Natural killer cell treated with Interleukin-12 subunit alpha and Interleukin-12 subunit beta and Interleukin-15 and Interleukin-18, amount 100 ng/mL, for 72 hours (primary cell): ENCODE measurements around the gene GALNT9. TPM values are rescaled to one million over a fixed set of nuclear protein-coding genes. Genes with fewer than 3 reads are reported as not detected.

Source experiments
- ATAC-seq, 2 donors: fragments of 150-1000 bp; cut with Tn5 transposase in 1 of 2; sonication (Bioruptor Pico), chemical (Tn5 transposase) in 1 of 2; 2 replicates each; pipeline ENCODE4 v1.10.0; 2021
- DNase-seq: peaks from one replicate; pipeline ENCODE4 v3.0.0; 2022; ENCODE audit warnings: low spot score
- H3K27ac Mint-ChIP-seq, 2 donors: 1 replicate in 1 of 2; 2 replicates in 1 of 2; pipeline ENCODE4 v1.8.0; 2022; ENCODE audit warnings: mixed read lengths in 2 of 2, mild to moderate bottlenecking in 1 of 2, moderate library complexity in 1 of 2
- H3K27me3 Mint-ChIP-seq, 2 donors: 1 replicate in 1 of 2; 2 replicates in 1 of 2; pipeline ENCODE4 v1.8.0; 2022; ENCODE audit warnings: mixed read lengths in 2 of 2
- H3K36me3 Mint-ChIP-seq: one replicate; pipeline ENCODE4 v1.8.0; 2022; ENCODE audit warnings: mixed read lengths
- H3K4me1 Mint-ChIP-seq, 2 donors: 1 replicate in 1 of 2; 2 replicates in 1 of 2; pipeline ENCODE4 v1.8.0; 2022; ENCODE audit warnings: low read depth in 2 of 2, mixed read lengths in 2 of 2, mild to moderate bottlenecking in 1 of 2
- H3K4me3 Mint-ChIP-seq: one replicate; pipeline ENCODE4 v1.8.0; 2022; ENCODE audit warnings: mixed read lengths
- H3K9me3 Mint-ChIP-seq: 2 replicates; pipeline ENCODE4 v1.8.0; 2022; ENCODE audit warnings: mixed read lengths
- total RNA-seq, 2 donors: library from RNA; stranded (reverse); gene quantifications; one replicate each; pipeline ENCODE4 v1.2.3, GENCODE V29; 2022

The GALNT9 gene
- total RNA-seq, 2 donors from 2014 or later = not detected

- Mint-ChIP-seq H3K27me3 (peaks cover 0 to 6% of the 10 kb centered on the region in 2 donors), H3K27ac (no peak overlapping the region), H3K9me3 (no peaks in the 10 kb centered on the region), H3K4me3 (no peak overlapping the region), H3K4me1 (peaks cover 6 to 8% of the 10 kb centered on the region in 2 donors), H3K36me3 (peaks cover 5% of the 10 kb centered on the region)
- ATAC-seq (no peak), DNase-seq (peak; percentile 22)
Measured at GRCh38 chr12:132181570-132182200, 147.7 kb downstream of the GALNT9 start.

GRCh38 chr12:132180648-132181546 is 148.5 kb downstream of the GALNT9 start:
- Mint-ChIP-seq H3K36me3 (peaks cover 3% of the 10 kb centered on the region), H3K9me3 (no peaks in the 10 kb centered on the region), H3K27ac (no peak overlapping the region), H3K4me1 (peaks cover 4 to 5% of the 10 kb centered on the region in 2 donors), H3K27me3 (peaks cover 0 to 6% of the 10 kb centered on the region in 2 donors), H3K4me3 (no peak overlapping the region)
- peak in 1 of 2 donors; percentile 21 for ATAC-seq
- peak; percentile 37 for DNase-seq

GRCh38 chr12:132179431-132180362 is 149.7 kb downstream of the GALNT9 start:
- Mint-ChIP-seq H3K27ac (no peak overlapping the region), H3K27me3 (peaks cover 0 to 6% of the 10 kb centered on the region in 2 donors), H3K36me3 (no peaks in the 10 kb centered on the region), H3K4me3 (no peak overlapping the region), H3K9me3 (no peaks in the 10 kb centered on the region), H3K4me1 (no peaks in the 10 kb centered on the region)
- peak; percentile 40 for DNase-seq
- no peak for ATAC-seq

- Mint-ChIP-seq H3K36me3 (no peaks in the 10 kb centered on the region), H3K27me3 (peaks cover 0 to 6% of the 10 kb centered on the region in 2 donors), H3K4me3 (no peak overlapping the region), H3K27ac (no peak overlapping the region), H3K4me1 (no peaks in the 10 kb centered on the region), H3K9me3 (no peaks in the 10 kb centered on the region)
- ATAC-seq (peak in 1 of 2 donors; percentile 36), DNase-seq (peak; percentile 34)
Measured at GRCh38 chr12:132178801-132179401, 150.5 kb downstream of the GALNT9 start.

GRCh38 chr12:132178316-132178715 is 151.1 kb downstream of the GALNT9 start:
- DNase-seq = no peak
- Mint-ChIP-seq H3K27me3 (peaks cover 0 to 6% of the 10 kb centered on the region in 2 donors), H3K36me3 (no peaks in the 10 kb centered on the region), H3K4me1 (no peaks in the 10 kb centered on the region), H3K27ac (no peak overlapping the region), H3K4me3 (no peak overlapping the region), H3K9me3 (no peaks in the 10 kb centered on the region)
- no peak for ATAC-seq

GRCh38 chr12:132176920-132177551 is 152.4 kb downstream of the GALNT9 start:
- no peaks in the 10 kb centered on the region for H3K36me3 Mint-ChIP-seq
- no peaks in the 10 kb centered on the region for H3K9me3 Mint-ChIP-seq
- H3K27ac Mint-ChIP-seq = no peak overlapping the region
- peak; percentile 55 for DNase-seq
- no peak overlapping the region for H3K4me3 Mint-ChIP-seq
- no peak for ATAC-seq
- H3K4me1 Mint-ChIP-seq = no peaks in the 10 kb centered on the region
- peaks cover 0 to 11% of the 10 kb centered on the region in 2 donors for H3K27me3 Mint-ChIP-seq

GRCh38 chr12:132176385-132176919 is 152.9 kb downstream of the GALNT9 start:
- no peaks in the 10 kb centered on the region for H3K9me3 Mint-ChIP-seq
- ATAC-seq (no peak), DNase-seq (peak; percentile 39)
- H3K27me3 Mint-ChIP-seq = peaks cover 0 to 11% of the 10 kb centered on the region in 2 donors
- H3K4me3 Mint-ChIP-seq = no peak overlapping the region
- H3K27ac Mint-ChIP-seq = no peak overlapping the region
- no peaks in the 10 kb centered on the region for H3K36me3 Mint-ChIP-seq
- no peaks in the 10 kb centered on the region for H3K4me1 Mint-ChIP-seq

- DNase-seq = peak; percentile 48
- ATAC-seq = no peak
- H3K27me3 Mint-ChIP-seq = peaks cover 0 to 11% of the 10 kb centered on the region in 2 donors
Measured at GRCh38 chr12:132175496-132176384, 153.6 kb downstream of the GALNT9 start.

GRCh38 chr12:132174839-132175490 is 154.4 kb downstream of the GALNT9 start:
- peak; percentile 49 for DNase-seq
- ATAC-seq = no peak
- Mint-ChIP-seq H3K9me3 (no peaks in the 10 kb centered on the region), H3K4me3 (no peak overlapping the region), H3K36me3 (no peaks in the 10 kb centered on the region), H3K4me1 (no peaks in the 10 kb centered on the region), H3K27ac (no peak overlapping the region), H3K27me3 (peaks cover 0 to 13% of the 10 kb centered on the region in 2 donors)

More at GRCh38 chr12:132175496-132176384, 153.6 kb downstream of the GALNT9 start:
- Mint-ChIP-seq H3K9me3 (no peaks in the 10 kb centered on the region), H3K36me3 (no peaks in the 10 kb centered on the region), H3K4me1 (no peaks in the 10 kb centered on the region), H3K4me3 (no peak overlapping the region), H3K27ac (no peak overlapping the region)

- Mint-ChIP-seq H3K9me3 (no peaks in the 10 kb centered on the region), H3K36me3 (no peaks in the 10 kb centered on the region), H3K4me3 (no peak overlapping the region), H3K27me3 (peaks cover 0 to 13% of the 10 kb centered on the region in 2 donors), H3K4me1 (no peaks in the 10 kb centered on the region), H3K27ac (no peak overlapping the region)
- peak; percentile 47 for DNase-seq
- no peak for ATAC-seq
Measured at GRCh38 chr12:132174015-132174838, 155.2 kb downstream of the GALNT9 start.
